H9 (cell line): ENCODE measurements around the gene DMD. TPM values are rescaled to one million over a fixed set of nuclear protein-coding genes. Genes with fewer than 3 reads are reported as not detected.

Experiments used
- DNase-seq: peaks from one replicate; pipeline ENCODE4 v3.0.0-alpha.2; 2017
- H2AFZ ChIP-seq: one replicate; pipeline ENCODE4 v1.6.1; 2013; ENCODE audit warnings: mild to moderate bottlenecking, low read length, control low read depth, moderate library complexity
- H2AK5ac ChIP-seq: 2 replicates; pipeline ENCODE4 v1.6.1; 2013; ENCODE audit warnings: low read length, control low read depth, mixed read lengths; ENCODE audit not compliant: insufficient read length
- H2BK120ac ChIP-seq: one replicate; pipeline ENCODE4 v1.6.1; 2013; ENCODE audit warnings: low read depth, mild to moderate bottlenecking, low read length, control low read depth, inconsistent platforms; ENCODE audit not compliant: poor library complexity, severe bottlenecking
- H2BK12ac ChIP-seq: 2 replicates; pipeline ENCODE4 v1.6.1; 2013; ENCODE audit warnings: low read length, control low read depth, mixed read lengths, low read depth; ENCODE audit not compliant: insufficient read length
- H2BK15ac ChIP-seq: 2 replicates; pipeline ENCODE4 v1.6.1; 2013; ENCODE audit warnings: low read depth, low read length, control low read depth
- H2BK20ac ChIP-seq: one replicate; pipeline ENCODE4 v1.6.1; 2013; ENCODE audit warnings: low read depth, mild to moderate bottlenecking, low read length, control low read depth, inconsistent platforms; ENCODE audit not compliant: poor library complexity, severe bottlenecking
- H2BK5ac ChIP-seq: 2 replicates; pipeline ENCODE4 v1.6.1; 2013; ENCODE audit warnings: low read length, control low read depth, mixed read lengths; ENCODE audit not compliant: insufficient read length
- H3K14ac ChIP-seq: 2 replicates; pipeline ENCODE4 v1.6.1; 2013; ENCODE audit warnings: low read length, control low read depth; ENCODE audit not compliant: insufficient read depth
- H3K18ac ChIP-seq: 2 replicates; pipeline ENCODE4 v1.6.1; 2013; ENCODE audit warnings: low read depth, mild to moderate bottlenecking, mixed read lengths, low read length, control low read depth; ENCODE audit not compliant: insufficient read length
- H3K23ac ChIP-seq: 2 replicates; pipeline ENCODE4 v1.6.1; 2013; ENCODE audit warnings: low read length, control low read depth, mixed read lengths, low read depth; ENCODE audit not compliant: insufficient read length
- H3K23me2 ChIP-seq: 2 replicates; pipeline ENCODE4 v1.6.1; 2013; ENCODE audit warnings: low read depth, mild to moderate bottlenecking, mixed read lengths, low read length, control low read depth; ENCODE audit not compliant: insufficient read length, poor library complexity, severe bottlenecking
- H3K27ac ChIP-seq: 2 replicates; pipeline ENCODE4 v1.5.1; 2013; ENCODE audit warnings: low read length, control low read depth, mixed read lengths, low read depth; ENCODE audit not compliant: insufficient read length
- H3K27me3 ChIP-seq: 2 replicates; pipeline ENCODE4 v1.6.1; 2013; ENCODE audit warnings: low read length, control low read depth, inconsistent platforms; ENCODE audit not compliant: insufficient read depth
- H3K4ac ChIP-seq: 2 replicates; pipeline ENCODE4 v1.6.1; 2013; ENCODE audit warnings: low read depth, mild to moderate bottlenecking, control low read depth, inconsistent platforms, low read length, moderate library complexity
- H3K4me1 ChIP-seq: 2 replicates; pipeline ENCODE4 v1.6.1; 2013; ENCODE audit warnings: low read length, control low read depth, inconsistent platforms; ENCODE audit not compliant: insufficient read depth
- H3K4me2 ChIP-seq: 2 replicates; pipeline ENCODE4 v1.6.1; 2013; ENCODE audit warnings: low read length, control low read depth, mixed read lengths; ENCODE audit not compliant: insufficient read length, insufficient read depth
- H3K56ac ChIP-seq: 2 replicates; pipeline ENCODE4 v1.6.1; 2013; ENCODE audit warnings: low read depth, mild to moderate bottlenecking, mixed read lengths, low read length, control low read depth; ENCODE audit not compliant: insufficient read length
- H3K79me1 ChIP-seq: 2 replicates; pipeline ENCODE4 v1.6.1; 2013; ENCODE audit warnings: low read depth, mild to moderate bottlenecking, moderate library complexity, low read length, control low read depth, inconsistent platforms; ENCODE audit not compliant: insufficient read depth, poor library complexity, severe bottlenecking
- H3K79me2 ChIP-seq: 2 replicates; pipeline ENCODE4 v1.6.1; 2013; ENCODE audit warnings: low read length, control low read depth, inconsistent platforms; ENCODE audit not compliant: insufficient read depth
- H3K9ac ChIP-seq: 2 replicates; pipeline ENCODE4 v1.6.1; 2013; ENCODE audit warnings: low read length, control low read depth, mixed read lengths; ENCODE audit not compliant: insufficient read length; ENCODE audit errors: extremely low read depth
- H3K9me3 ChIP-seq: one replicate; pipeline ENCODE4 v1.6.1; 2013; ENCODE audit warnings: low read depth, low read length, inconsistent platforms; ENCODE audit not compliant: control insufficient read depth
- H3T11ph ChIP-seq: one replicate; pipeline ENCODE4 v1.6.1; 2013; ENCODE audit warnings: mild to moderate bottlenecking, low read length, control low read depth, inconsistent platforms
- H4K20me1 ChIP-seq: one replicate; pipeline ENCODE4 v1.6.1; 2013; ENCODE audit not compliant: control insufficient read depth, insufficient read length, insufficient read depth
- H4K5ac ChIP-seq: 2 replicates; pipeline ENCODE4 v1.6.1; 2013; ENCODE audit warnings: low read depth, mild to moderate bottlenecking, mixed read lengths, low read length, control low read depth; ENCODE audit not compliant: insufficient read length
- H4K8ac ChIP-seq: replicated peaks from 2 replicates; pipeline ENCODE4 v1.6.1; 2013; ENCODE audit warnings: low read length, control low read depth, mixed read lengths, low read depth; ENCODE audit not compliant: insufficient read length
- H4K91ac ChIP-seq: 2 replicates; pipeline ENCODE4 v1.6.1; 2013; ENCODE audit warnings: low read depth, mild to moderate bottlenecking, moderate library complexity, mixed read lengths, low read length, control low read depth; ENCODE audit not compliant: insufficient read length
- H3K27ac Mint-ChIP-seq, 3 experiments: 2 replicates in 2 of 3; 3 replicates in 1 of 3; pipeline ENCODE4 v1.8.0; 2020 to 2021; ENCODE audit warnings: mixed read lengths in 3 of 3, mild to moderate bottlenecking in 1 of 3, moderate library complexity in 1 of 3
- H3K27me3 Mint-ChIP-seq: 2 replicates; pipeline ENCODE4 v1.8.0; 2021; ENCODE audit warnings: low read depth, mild to moderate bottlenecking, moderate library complexity, mixed read lengths
- H3K36me3 Mint-ChIP-seq, 3 experiments: 2 replicates in 2 of 3; 3 replicates in 1 of 3; pipeline ENCODE4 v1.8.0; 2020 to 2021; ENCODE audit warnings: low read depth in 3 of 3, mixed read lengths in 3 of 3; ENCODE audit not compliant: insufficient read depth in 1 of 3
- H3K4me1 Mint-ChIP-seq, 2 experiments: 2 replicates each; pipeline ENCODE4 v1.8.0; 2020; ENCODE audit warnings: mixed read lengths in 2 of 2
- H3K4me3 Mint-ChIP-seq, 2 experiments: 2 replicates in 1 of 2; 3 replicates in 1 of 2; pipeline ENCODE4 v1.8.0; 2020 to 2021; ENCODE audit warnings: mild to moderate bottlenecking in 2 of 2, mixed read lengths in 2 of 2, moderate library complexity in 1 of 2
- H3K9me3 Mint-ChIP-seq, 2 experiments: 2 replicates in 1 of 2; 3 replicates in 1 of 2; pipeline ENCODE4 v1.8.0; 2020; ENCODE audit warnings: mild to moderate bottlenecking in 2 of 2, mixed read lengths in 2 of 2, moderate library complexity in 1 of 2
- CTCF ChIP-seq: fragments of 200-600 bp; sonication (generic); conservative IDR thresholded peaks from 3 replicates; pipeline ENCODE4 v1.8.0; 2021; ENCODE audit warnings: antibody characterized with exemption, mild to moderate bottlenecking
- WGBS: extraction: QIAGEN DNeasy Blood & Tissue Kit; methylation state at CpG from one replicate; pipeline ENCODE4 v1.1.7; 2013; ENCODE audit warnings: missing lambda C conversion rate, low lambda C conversion rate, mixed read lengths; ENCODE audit not compliant: insufficient read length; ENCODE audit errors: extremely low coverage; 5-methylcytosine and 5-hydroxymethylcytosine counted together
- total RNA-seq: library from RNA; stranded (reverse); gene quantifications from 2 replicates; pipeline ENCODE4 v1.2.1, GENCODE V29; 2021

The DMD gene
- total RNA-seq, 1 experiment from 2014 or later = 3.8 TPM

- H3K23me2 ChIP-seq = no peaks in the 10 kb centered on the region
- no peak overlapping the region for H3K4ac ChIP-seq
- no peak overlapping the region for H2AFZ ChIP-seq
- H3K79me1 ChIP-seq = no peaks in the 10 kb centered on the region
- H3K56ac ChIP-seq = no peak overlapping the region
- H4K5ac ChIP-seq = no peak overlapping the region
- no peak overlapping the region for H4K8ac ChIP-seq
- no peak overlapping the region for H3K27ac ChIP-seq
- H3K4me2 ChIP-seq = no peak overlapping the region
- no peak overlapping the region for H2BK20ac ChIP-seq
- no peaks in the 10 kb centered on the region for H3K9me3 ChIP-seq
- Mint-ChIP-seq H3K9me3 (peaks cover 64 to 68% of the 10 kb centered on the region in 2 experiments), H3K36me3 (peaks cover 0 to 8% (median 2%) of the 10 kb centered on the region in 3 experiments; a peak in 5 of 7 replicates), H3K27me3 (peaks cover 3% of the 10 kb centered on the region), H3K4me1 (peaks cover 10 to 13% of the 10 kb centered on the region in 2 experiments), H3K27ac (no peak overlapping the region), H3K4me3 (no peak overlapping the region)
- no peak overlapping the region for H3T11ph ChIP-seq
- no peak overlapping the region for H3K23ac ChIP-seq
- no peak overlapping the region for H2BK120ac ChIP-seq
- H4K20me1 ChIP-seq = no peaks in the 10 kb centered on the region
- H3K79me2 ChIP-seq = no peaks in the 10 kb centered on the region
- H2BK5ac ChIP-seq = no peak overlapping the region
- no peak overlapping the region for H3K9ac ChIP-seq
- no peak for DNase-seq
- no peak overlapping the region for H3K14ac ChIP-seq
- H2AK5ac ChIP-seq = no peak overlapping the region
- no peak overlapping the region for H4K91ac ChIP-seq
- no peaks in the 10 kb centered on the region; the same call in 1 of the 2 replicates for H3K4me1 ChIP-seq
- H2BK12ac ChIP-seq = no peak overlapping the region
- no peaks in the 10 kb centered on the region for H3K27me3 ChIP-seq
- no peak overlapping the region for H2BK15ac ChIP-seq
- no peak for TF ChIP-seq CTCF
- no peak overlapping the region for H3K18ac ChIP-seq
- WGBS = no CpG with 5 or more reads among the region's 2 CpGs
Measured at GRCh38 chrX:31376408-31377022, 1834.8 kb downstream of the DMD start.
